HepG2 (cell line): ENCODE data around the gene KRTAP1-1. TPM values are rescaled to one million over a fixed set of nuclear protein-coding genes. Genes with fewer than 3 reads are reported as not detected.

ENCODE experiments used
- FOXJ3 ChIP-seq: sonication (generic); formaldehyde crosslinking; IDR thresholded peaks from 2 replicates; pipeline ENCODE4 v1.4.0; 2020; ENCODE audit warnings: missing genetic modification reagents, mild to moderate bottlenecking, borderline replicate concordance
- IRX3 ChIP-seq: sonication (generic); formaldehyde crosslinking; IDR thresholded peaks from 2 replicates; pipeline ENCODE4 v1.8.1; 2023; ENCODE audit warnings: mild to moderate bottlenecking, low read depth, missing genetic modification reagents, borderline replicate concordance
- KAT2B ChIP-seq: fragments of 150-350 bp; IDR thresholded peaks from 2 replicates; pipeline ENCODE4 v1.6.1; 2014; ENCODE audit warnings: low read depth, low read length, borderline replicate concordance
- MAFK ChIP-seq, 2 experiments: IDR thresholded peaks in 1 of 2; conservative IDR thresholded peaks in 1 of 2; 2 replicates each; pipeline ENCODE4 v1.6.1; 2011; ENCODE audit warnings: improper control_type of control experiment in 2 of 2, low read length in 2 of 2
- MNT ChIP-seq: fragments of 450-650 bp; IDR thresholded peaks from 2 replicates; pipeline ENCODE4 v1.6.1; 2016
- NPAS2 ChIP-seq: sonication (generic); formaldehyde crosslinking; IDR thresholded peaks from 2 replicates; pipeline ENCODE4 v1.8.0; 2022; ENCODE audit warnings: mild to moderate bottlenecking, missing genetic modification reagents, borderline replicate concordance
- PAXIP1 ChIP-seq: sonication (generic); formaldehyde crosslinking; conservative IDR thresholded peaks from 2 replicates; pipeline ENCODE4 v1.4.0; 2020; ENCODE audit warnings: mild to moderate bottlenecking, missing genetic modification reagents, moderate library complexity
- PBX3 ChIP-seq: sonication (generic); formaldehyde crosslinking; IDR thresholded peaks from 2 replicates; pipeline ENCODE4 v1.8.1; 2023; ENCODE audit warnings: missing genetic modification reagents, inconsistent platforms, borderline replicate concordance
- REPIN1 ChIP-seq: sonication (generic); formaldehyde crosslinking; IDR thresholded peaks from 2 replicates; pipeline ENCODE4 v1.8.0; 2022; ENCODE audit warnings: missing genetic modification reagents, low read depth, mild to moderate bottlenecking, borderline replicate concordance
- RNF2 ChIP-seq: fragments of 450-650 bp; conservative IDR thresholded peaks from 2 replicates; pipeline ENCODE4 v1.6.1; 2016; ENCODE audit warnings: low read depth
- SMARCE1 ChIP-seq: fragments of 450-650 bp; IDR thresholded peaks from 2 replicates; pipeline ENCODE4 v1.6.1; 2017; ENCODE audit warnings: borderline replicate concordance
- SOX13 ChIP-seq, 3 experiments: fragments of 450-650 bp in 1 of 3; sonication (generic) in 1 of 3; formaldehyde crosslinking in 1 of 3; IDR thresholded peaks in 2 of 3; conservative IDR thresholded peaks in 1 of 3; 2 replicates each; pipeline versions ENCODE4 v1.5.0 to v1.6.1; 2016 to 2020; ENCODE audit warnings: antibody characterized with exemption in 1 of 3, mild to moderate bottlenecking in 1 of 3, missing compliant biosample characterization in 1 of 3, missing genetic modification reagents in 1 of 3, moderate library complexity in 1 of 3
- ZBTB14 ChIP-seq: sonication (generic); formaldehyde crosslinking; IDR thresholded peaks from 2 replicates; pipeline ENCODE4 v1.4.0; 2020; ENCODE audit warnings: missing genetic modification reagents
- ZNF839 ChIP-seq: sonication (generic); formaldehyde crosslinking; IDR thresholded peaks from 2 replicates; pipeline ENCODE4 v1.4.0; 2020; ENCODE audit warnings: missing genetic modification reagents, mild to moderate bottlenecking, borderline replicate concordance
- polyA plus RNA-seq, 8 experiments: library from polyadenylated mRNA; depleted of rRNA in 3 of 8; stranded (reverse) in 7 of 8; unstranded in 1 of 8; fragments of >200 nt; fragmentation: Illumina TruSeq in 4 of 8; extraction: Trizol in 4 of 8; gene quantifications; 2 replicates each; pipeline versions ENCODE4 v1.2.1 to v1.2.3, GENCODE V29; 2011 to 2016; ENCODE audit warnings: low read depth in 4 of 8, missing spikeins in 1 of 8, mixed read lengths in 1 of 8; ENCODE audit not compliant: insufficient read depth in 1 of 8
- total RNA-seq, 5 experiments: library from RNA; depleted of rRNA; stranded (reverse); fragments of >200 nt; fragmentation: Illumina TruSeq; extraction: Trizol; gene quantifications; 2 replicates each; pipeline ENCODE4 v1.2.3, GENCODE V29; 2016; ENCODE audit warnings: low read depth in 1 of 5
- TF ChIP-seq, protein P1 (sequence below): sonication (generic); formaldehyde crosslinking; IDR thresholded peaks from 2 replicates; pipeline ENCODE4 v1.5.0; 2020; ENCODE audit warnings: missing genetic modification reagents
- TF ChIP-seq, protein P2 (sequence below): sonication (generic); formaldehyde crosslinking; IDR thresholded peaks from 2 replicates; pipeline ENCODE4 v1.4.0; 2020; ENCODE audit warnings: missing genetic modification reagents, low read depth, mild to moderate bottlenecking, borderline replicate concordance

KRTAP1-1 gene
- total and polyA plus RNA-seq, 2 of the 13 experiments (the other 11 are each of a cell fraction or from before 2014, with no cell fraction given): not detected

DNA sequence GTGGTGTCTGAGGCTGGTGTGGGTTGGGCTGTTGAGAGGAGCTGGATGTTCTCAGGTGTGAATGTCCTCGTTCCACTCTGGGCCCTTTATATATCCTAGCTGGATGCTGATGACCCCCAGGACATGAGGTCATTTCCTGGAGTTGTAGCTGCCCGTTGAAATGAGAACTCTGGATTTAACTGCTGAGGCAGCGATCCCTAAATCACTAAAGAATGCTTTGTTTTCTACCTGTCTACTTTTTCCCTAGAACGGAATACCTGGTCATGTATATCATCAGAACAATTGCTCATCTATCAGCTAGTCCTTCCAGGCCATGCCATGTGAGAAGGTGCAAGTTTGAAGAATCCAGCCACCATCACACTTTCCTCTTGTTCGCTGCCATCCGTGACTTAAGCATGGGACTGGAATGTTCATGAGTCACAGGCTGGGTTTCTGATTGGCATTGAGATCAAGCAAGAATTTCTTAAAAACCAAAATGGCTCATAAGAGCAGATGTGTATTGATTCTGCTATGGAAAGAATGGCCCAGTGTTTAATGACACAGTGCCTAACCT is 18.9 kb upstream of the KRTAP1-1 start, which contains the start of gene KRTAP2-3 (continued):
- TF ChIP-seq KAT2B (no peak), RNF2 (no peak), SMARCE1 (no peak), MNT (no peak), FOXJ3 (no peak), PBX3 (CRISPR knock-in tag) (no peak), PAXIP1 (no peak), MAFK (conservative IDR thresholded peaks at IDR 0.05 in 1 of 2, IDR thresholded peaks at IDR 0.05 in 1 of 2; ENCODE audit: low read length in 2 of 2) (peak; percentile 70 to 76), IRX3 (CRISPR knock-in tag) (no peak), SOX13 (IDR thresholded peaks at IDR 0.05) (no peak), SOX13 (CRISPR knock-in tag; conservative IDR thresholded peaks at IDR 0.05 in 1 of 2, IDR thresholded peaks at IDR 0.05 in 1 of 2) (0 out of 4 replicates have a peak, but pooled peaks of 1 of the 2 experiments have one; percentile 13), ZNF839 (CRISPR knock-in tag) (no peak), NPAS2 (CRISPR knock-in tag) (no peak), REPIN1 (CRISPR knock-in tag) (no peak), ZBTB14 (CRISPR knock-in tag) (no peak)
- TF ChIP-seq, protein P1, sequence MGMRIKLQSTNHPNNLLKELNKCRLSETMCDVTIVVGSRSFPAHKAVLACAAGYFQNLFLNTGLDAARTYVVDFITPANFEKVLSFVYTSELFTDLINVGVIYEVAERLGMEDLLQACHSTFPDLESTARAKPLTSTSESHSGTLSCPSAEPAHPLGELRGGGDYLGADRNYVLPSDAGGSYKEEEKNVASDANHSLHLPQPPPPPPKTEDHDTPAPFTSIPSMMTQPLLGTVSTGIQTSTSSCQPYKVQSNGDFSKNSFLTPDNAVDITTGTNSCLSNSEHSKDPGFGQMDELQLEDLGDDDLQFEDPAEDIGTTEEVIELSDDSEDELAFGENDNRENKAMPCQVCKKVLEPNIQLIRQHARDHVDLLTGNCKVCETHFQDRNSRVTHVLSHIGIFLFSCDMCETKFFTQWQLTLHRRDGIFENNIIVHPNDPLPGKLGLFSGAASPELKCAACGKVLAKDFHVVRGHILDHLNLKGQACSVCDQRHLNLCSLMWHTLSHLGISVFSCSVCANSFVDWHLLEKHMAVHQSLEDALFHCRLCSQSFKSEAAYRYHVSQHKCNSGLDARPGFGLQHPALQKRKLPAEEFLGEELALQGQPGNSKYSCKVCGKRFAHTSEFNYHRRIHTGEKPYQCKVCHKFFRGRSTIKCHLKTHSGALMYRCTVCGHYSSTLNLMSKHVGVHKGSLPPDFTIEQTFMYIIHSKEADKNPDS (CRISPR knock-in tag): no peak
- TF ChIP-seq, protein P2, sequence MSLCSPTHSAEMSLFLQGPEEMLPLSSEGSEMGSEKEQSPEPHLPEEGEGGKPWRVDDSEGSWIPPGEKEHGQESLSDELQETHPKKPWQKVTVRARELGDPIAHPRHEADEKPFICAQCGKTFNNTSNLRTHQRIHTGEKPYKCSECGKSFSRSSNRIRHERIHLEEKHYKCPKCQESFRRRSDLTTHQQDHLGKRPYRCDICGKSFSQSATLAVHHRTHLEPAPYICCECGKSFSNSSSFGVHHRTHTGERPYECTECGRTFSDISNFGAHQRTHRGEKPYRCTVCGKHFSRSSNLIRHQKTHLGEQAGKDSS (CRISPR knock-in tag): no peak
